HPDE6-E6E7 (cell line): ENCODE measurements around the gene ATN1.
A peak's percentile ranks its signal among the peaks of the same experiment; 100 is the strongest.

Experiments
- DNase-seq: peaks from one replicate; pipeline ENCODE4 v3.0.0; 2011; ENCODE audit warnings: missing footprints; ENCODE audit errors: extremely low spot score

ATN1 gene

GRCh38 chr12:6944381-6945186 is 16.8 kb downstream of the ATN1 start:
- no peak for DNase-seq

- DNase-seq, result no peak
Measured at GRCh38 chr12:6945613-6946012, 17.9 kb downstream of the ATN1 start.

- peak; percentile 97 for DNase-seq
Measured at GRCh38 chr12:6946033-6946919, 18.5 kb downstream of the ATN1 start.

GRCh38 chr12:6946920-6947374 is 19.2 kb downstream of the ATN1 start:
- no peak for DNase-seq

GRCh38 chr12:6947615-6948014 is 19.9 kb downstream of the ATN1 start:
- DNase-seq, result no peak

- no peak for DNase-seq
Measured at GRCh38 chr12:6948873-6949594, 21.3 kb downstream of the ATN1 start.

GRCh38 chr12:6950401-6950801 is 22.6 kb downstream of the ATN1 start:
- DNase-seq, result no peak

- no peak for DNase-seq
Measured at GRCh38 chr12:6950811-6951540, 23.2 kb downstream of the ATN1 start, which contains the start of gene PTPN6. PTPN6 (plus strand) TSS chr12:6951356; CDS start chr12:6951513, 157 bp downstream.

GRCh38 chr12:6951551-6952120 is 23.9 kb downstream of the ATN1 start:
- no peak for DNase-seq

GRCh38 chr12:6952121-6952862 is 24.5 kb downstream of the ATN1 start:
- no peak for DNase-seq

GRCh38 chr12:6952863-6953441 is 25.2 kb downstream of the ATN1 start:
- DNase-seq, result no peak

- DNase-seq, result no peak
Measured at GRCh38 chr12:6953442-6954315, 25.9 kb downstream of the ATN1 start.

- DNase-seq, result no peak
Measured at GRCh38 chr12:6954316-6955107, 26.8 kb downstream of the ATN1 start.

GRCh38 chr12:6955108-6956020 is 27.6 kb downstream of the ATN1 start:
- no peak for DNase-seq

GRCh38 chr12:6956021-6956727 is 28.4 kb downstream of the ATN1 start:
- no peak for DNase-seq

GRCh38 chr12:6957151-6957701 is 29.5 kb downstream of the ATN1 start:
- DNase-seq, result no peak
